ENCODE measurements around the gene HDAC9. TPM values are rescaled to one million over a fixed set of nuclear protein-coding genes. Genes with fewer than 3 reads are reported as not detected.

HDAC9 gene
- polyA plus RNA-seq, 1 of the 3 experiments (the other 2 are of a cell fraction): 11.6 TPM

DNA sequence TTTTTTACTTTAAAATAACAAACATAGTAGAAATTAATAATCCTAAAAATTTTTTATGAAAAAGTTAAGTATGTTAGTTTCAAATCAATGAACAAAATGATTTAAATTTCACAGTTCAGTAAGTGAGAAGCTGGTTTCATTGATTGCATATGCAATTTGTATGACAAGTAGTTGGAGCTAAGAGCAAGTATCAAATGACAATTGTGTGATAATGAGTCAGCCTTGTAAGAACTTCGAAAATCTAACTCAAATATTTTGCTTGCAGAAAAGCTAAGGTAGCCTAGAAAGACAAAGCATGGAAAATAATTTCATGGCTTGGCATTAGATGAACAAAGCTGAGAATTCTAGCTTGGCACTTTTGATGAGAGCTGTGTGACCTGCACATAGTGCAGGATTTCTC is 111.5 kb downstream of the HDAC9 start (continued):
- TF ChIP-seq MXI1 (IDR thresholded peaks at IDR 0.05; ENCODE audit: low read depth, low read length): no peak

DNA sequence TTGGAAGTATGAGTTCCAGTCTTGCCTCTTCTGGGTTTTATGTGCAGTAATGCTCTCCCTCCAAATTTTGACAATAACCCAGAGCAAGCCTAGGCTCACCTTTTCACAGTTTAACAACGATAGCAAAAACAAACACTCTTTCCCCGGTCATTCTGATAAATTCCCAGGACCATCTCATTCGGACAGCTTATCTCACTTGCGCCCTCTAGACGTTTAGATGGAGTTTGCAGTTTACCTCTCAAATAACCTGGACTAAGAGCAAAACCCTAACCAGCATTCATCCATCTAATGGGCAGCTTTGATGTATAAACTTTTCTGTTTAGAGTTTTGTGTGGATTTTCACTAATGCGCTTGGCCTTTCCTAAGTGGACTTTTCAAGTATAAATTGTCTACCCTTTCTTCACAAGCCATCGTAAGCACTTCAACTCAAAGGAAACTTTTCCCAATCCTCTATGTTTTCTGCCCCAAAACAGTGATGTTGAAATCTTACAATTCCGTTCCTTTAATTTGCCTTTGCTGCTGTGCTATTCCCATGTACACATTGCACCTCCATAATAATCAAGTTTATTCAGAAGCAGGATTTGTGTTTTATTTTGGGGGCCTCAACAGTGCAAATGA is 114.9 kb downstream of the HDAC9 start:
- Histone ChIP-seq H4K20me1 (ENCODE audit: insufficient read depth) (no peaks in the 10 kb centered on the region), H3F3A (replicated peaks; ENCODE audit: insufficient read depth) (no peaks in the 10 kb centered on the region), H3K4me2 (no peak overlapping the region), H3K27ac (ENCODE audit: low read depth in 2 of 2, low read length in 1 of 2) (no peak overlapping the region), H3K36me3 (replicated peaks in 1 of 2; ENCODE audit: control insufficient read depth in 1 of 2, insufficient read depth in 2 of 2, low read length in 1 of 2) (peaks cover 79 to 82% of the 10 kb centered on the region in 2 experiments), H3K4me3 (ENCODE audit: low read depth in 2 of 2, low read length in 1 of 2) (no peak overlapping the region; a peak in 1 of 4 replicates), H2AFZ (ENCODE audit: low read depth) (no peak overlapping the region), H3K79me2 (ENCODE audit: insufficient read depth) (no peaks in the 10 kb centered on the region), H3K9ac (no peak overlapping the region), H3K27me3 (ENCODE audit: insufficient read depth) (no peaks in the 10 kb centered on the region), H3K4me1 (ENCODE audit: control insufficient read depth in 1 of 2, insufficient read depth in 2 of 2, low read depth in 1 of 2, low read length in 1 of 2) (peaks cover 0 to 4% of the 10 kb centered on the region in 2 experiments; a peak in 2 of 4 replicates), H3K9me3 (peaks cover under 1% of the 10 kb centered on the region; the same call in 1 of the 2 replicates), H3K9me2 (no peaks in the 10 kb centered on the region)
- 77% methylated on average over 8 of the region's 8 CpGs for WGBS (ENCODE audit: low lambda C conversion rate)
- CTCF ChIA-PET: interaction anchor here (0.6 to 1.4 kb wide), 7 partner anchors 12 to 488 kb away, joined by 3 to 6 read pairs (median 3); no protein-coding TSS in a partner anchor
- DNase-seq: peak; percentile 11
- POLR2A ChIA-PET: no interaction called here
- no peak for TF ChIP-seq MEF2A (IDR thresholded peaks at IDR 0.05; ENCODE audit: borderline replicate concordance, low read depth)
- no peak for TF ChIP-seq SIN3A (IDR thresholded peaks at IDR 0.05; ENCODE audit: borderline replicate concordance, low read depth, low read length)
- TF ChIP-seq SMC3 (IDR thresholded peaks at IDR 0.05; ENCODE audit: low read depth, low read length): peak; percentile 29
- TF ChIP-seq RCOR1 (IDR thresholded peaks at IDR 0.05; ENCODE audit: low read length): no peak
- TF ChIP-seq, protein P1, sequence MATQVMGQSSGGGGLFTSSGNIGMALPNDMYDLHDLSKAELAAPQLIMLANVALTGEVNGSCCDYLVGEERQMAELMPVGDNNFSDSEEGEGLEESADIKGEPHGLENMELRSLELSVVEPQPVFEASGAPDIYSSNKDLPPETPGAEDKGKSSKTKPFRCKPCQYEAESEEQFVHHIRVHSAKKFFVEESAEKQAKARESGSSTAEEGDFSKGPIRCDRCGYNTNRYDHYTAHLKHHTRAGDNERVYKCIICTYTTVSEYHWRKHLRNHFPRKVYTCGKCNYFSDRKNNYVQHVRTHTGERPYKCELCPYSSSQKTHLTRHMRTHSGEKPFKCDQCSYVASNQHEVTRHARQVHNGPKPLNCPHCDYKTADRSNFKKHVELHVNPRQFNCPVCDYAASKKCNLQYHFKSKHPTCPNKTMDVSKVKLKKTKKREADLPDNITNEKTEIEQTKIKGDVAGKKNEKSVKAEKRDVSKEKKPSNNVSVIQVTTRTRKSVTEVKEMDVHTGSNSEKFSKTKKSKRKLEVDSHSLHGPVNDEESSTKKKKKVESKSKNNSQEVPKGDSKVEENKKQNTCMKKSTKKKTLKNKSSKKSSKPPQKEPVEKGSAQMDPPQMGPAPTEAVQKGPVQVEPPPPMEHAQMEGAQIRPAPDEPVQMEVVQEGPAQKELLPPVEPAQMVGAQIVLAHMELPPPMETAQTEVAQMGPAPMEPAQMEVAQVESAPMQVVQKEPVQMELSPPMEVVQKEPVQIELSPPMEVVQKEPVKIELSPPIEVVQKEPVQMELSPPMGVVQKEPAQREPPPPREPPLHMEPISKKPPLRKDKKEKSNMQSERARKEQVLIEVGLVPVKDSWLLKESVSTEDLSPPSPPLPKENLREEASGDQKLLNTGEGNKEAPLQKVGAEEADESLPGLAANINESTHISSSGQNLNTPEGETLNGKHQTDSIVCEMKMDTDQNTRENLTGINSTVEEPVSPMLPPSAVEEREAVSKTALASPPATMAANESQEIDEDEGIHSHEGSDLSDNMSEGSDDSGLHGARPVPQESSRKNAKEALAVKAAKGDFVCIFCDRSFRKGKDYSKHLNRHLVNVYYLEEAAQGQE (IDR thresholded peaks at IDR 0.05; ENCODE audit: low read depth, low read length): 0 out of 2 replicates have a peak, but pooled peaks have one; percentile 25
- no peak for TF ChIP-seq EZH2phosphoT487 (IDR thresholded peaks at IDR 0.05; ENCODE audit: borderline replicate concordance, low read depth)
- TF ChIP-seq RAD21 (IDR thresholded peaks at IDR 0.05; ENCODE audit: low read length): peak; percentile 37
- no peak for TF ChIP-seq YY1 (IDR thresholded peaks at IDR 0.05; ENCODE audit: low read depth)
- TF ChIP-seq POLR2AphosphoS5 (IDR thresholded peaks at IDR 0.05; ENCODE audit: low read depth, low read length): no peak
- no peak for TF ChIP-seq GATA2 (CRISPR knock-in tag; IDR thresholded peaks at IDR 0.05)
- TF ChIP-seq EP300 (IDR thresholded peaks at IDR 0.05; ENCODE audit: borderline replicate concordance in 1 of 2, low read depth in 1 of 2, low read length in 1 of 2): no peak
- TF ChIP-seq, protein P2, sequence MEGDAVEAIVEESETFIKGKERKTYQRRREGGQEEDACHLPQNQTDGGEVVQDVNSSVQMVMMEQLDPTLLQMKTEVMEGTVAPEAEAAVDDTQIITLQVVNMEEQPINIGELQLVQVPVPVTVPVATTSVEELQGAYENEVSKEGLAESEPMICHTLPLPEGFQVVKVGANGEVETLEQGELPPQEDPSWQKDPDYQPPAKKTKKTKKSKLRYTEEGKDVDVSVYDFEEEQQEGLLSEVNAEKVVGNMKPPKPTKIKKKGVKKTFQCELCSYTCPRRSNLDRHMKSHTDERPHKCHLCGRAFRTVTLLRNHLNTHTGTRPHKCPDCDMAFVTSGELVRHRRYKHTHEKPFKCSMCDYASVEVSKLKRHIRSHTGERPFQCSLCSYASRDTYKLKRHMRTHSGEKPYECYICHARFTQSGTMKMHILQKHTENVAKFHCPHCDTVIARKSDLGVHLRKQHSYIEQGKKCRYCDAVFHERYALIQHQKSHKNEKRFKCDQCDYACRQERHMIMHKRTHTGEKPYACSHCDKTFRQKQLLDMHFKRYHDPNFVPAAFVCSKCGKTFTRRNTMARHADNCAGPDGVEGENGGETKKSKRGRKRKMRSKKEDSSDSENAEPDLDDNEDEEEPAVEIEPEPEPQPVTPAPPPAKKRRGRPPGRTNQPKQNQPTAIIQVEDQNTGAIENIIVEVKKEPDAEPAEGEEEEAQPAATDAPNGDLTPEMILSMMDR (IDR thresholded peaks at IDR 0.05): peak; percentile 66
- TF ChIP-seq JUND (IDR thresholded peaks at IDR 0.05): no peak
- TF ChIP-seq FOXJ3 (CRISPR knock-in tag; IDR thresholded peaks at IDR 0.05): no peak
- TF ChIP-seq RXRA (IDR thresholded peaks at IDR 0.05; ENCODE audit: borderline replicate concordance, low read depth): no peak
- TF ChIP-seq FOXM1 (IDR thresholded peaks at IDR 0.05; ENCODE audit: low read depth): no peak
- no peak for TF ChIP-seq RFX5 (IDR thresholded peaks at IDR 0.05; ENCODE audit: low read length)
- TF ChIP-seq NRF1 (IDR thresholded peaks at IDR 0.05; ENCODE audit: low read depth, low read length): no peak
- TF ChIP-seq, protein P3, sequence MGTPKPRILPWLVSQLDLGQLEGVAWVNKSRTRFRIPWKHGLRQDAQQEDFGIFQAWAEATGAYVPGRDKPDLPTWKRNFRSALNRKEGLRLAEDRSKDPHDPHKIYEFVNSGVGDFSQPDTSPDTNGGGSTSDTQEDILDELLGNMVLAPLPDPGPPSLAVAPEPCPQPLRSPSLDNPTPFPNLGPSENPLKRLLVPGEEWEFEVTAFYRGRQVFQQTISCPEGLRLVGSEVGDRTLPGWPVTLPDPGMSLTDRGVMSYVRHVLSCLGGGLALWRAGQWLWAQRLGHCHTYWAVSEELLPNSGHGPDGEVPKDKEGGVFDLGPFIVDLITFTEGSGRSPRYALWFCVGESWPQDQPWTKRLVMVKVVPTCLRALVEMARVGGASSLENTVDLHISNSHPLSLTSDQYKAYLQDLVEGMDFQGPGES (IDR thresholded peaks at IDR 0.05; ENCODE audit: low read depth, low read length): no peak
- TF ChIP-seq NFIC (IDR thresholded peaks at IDR 0.05; ENCODE audit: borderline replicate concordance): no peak
- TF ChIP-seq CHD2 (IDR thresholded peaks at IDR 0.05; ENCODE audit: low read length, partially characterized antibody): no peak
- no peak for TF ChIP-seq ELF1 (IDR thresholded peaks at IDR 0.05)
- TF ChIP-seq, protein P4, sequence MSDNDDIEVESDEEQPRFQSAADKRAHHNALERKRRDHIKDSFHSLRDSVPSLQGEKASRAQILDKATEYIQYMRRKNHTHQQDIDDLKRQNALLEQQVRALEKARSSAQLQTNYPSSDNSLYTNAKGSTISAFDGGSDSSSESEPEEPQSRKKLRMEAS (IDR thresholded peaks at IDR 0.05; ENCODE audit: low read depth): no peak
- TF ChIP-seq, protein P5, sequence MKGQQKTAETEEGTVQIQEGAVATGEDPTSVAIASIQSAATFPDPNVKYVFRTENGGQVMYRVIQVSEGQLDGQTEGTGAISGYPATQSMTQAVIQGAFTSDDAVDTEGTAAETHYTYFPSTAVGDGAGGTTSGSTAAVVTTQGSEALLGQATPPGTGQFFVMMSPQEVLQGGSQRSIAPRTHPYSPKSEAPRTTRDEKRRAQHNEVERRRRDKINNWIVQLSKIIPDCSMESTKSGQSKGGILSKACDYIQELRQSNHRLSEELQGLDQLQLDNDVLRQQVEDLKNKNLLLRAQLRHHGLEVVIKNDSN (IDR thresholded peaks at IDR 0.05; ENCODE audit: borderline replicate concordance, low read depth): no peak

All from SK-N-SH (cell line).